OCI-LY1 (cell line): ENCODE measurements around the gene MUC6.

Experiments used
- H2AFZ ChIP-seq: fragments of 200-600 bp; sonication (generic), shearing (Covaris generic); 2 replicates; pipeline ENCODE4 v1.6.0; 2014; ENCODE audit warnings: antibody characterized with exemption, mild to moderate bottlenecking, low read length
- H3F3A ChIP-seq: fragments of 200-600 bp; sonication (generic), shearing (Covaris generic); 2 replicates; pipeline ENCODE4 v1.6.0; 2014; ENCODE audit warnings: mild to moderate bottlenecking, antibody characterized with exemption, low read length, moderate library complexity; ENCODE audit not compliant: insufficient read depth
- H3K27ac ChIP-seq: fragments of 200-600 bp; sonication (generic); 2 replicates; pipeline ENCODE4 v1.5.1; 2014; ENCODE audit warnings: low read length, mixed run types, mild to moderate bottlenecking, low read depth; ENCODE audit not compliant: poor library complexity, severe bottlenecking
- H3K27me3 ChIP-seq: fragments of 200-600 bp; sonication (generic); 2 replicates; pipeline ENCODE4 v1.6.0; 2014; ENCODE audit warnings: antibody characterized with exemption, mild to moderate bottlenecking, low read length, moderate library complexity; ENCODE audit not compliant: insufficient read depth
- H3K36me3 ChIP-seq: fragments of 200-600 bp; sonication (generic); 2 replicates; pipeline ENCODE4 v1.6.1; 2014; ENCODE audit warnings: mild to moderate bottlenecking, antibody characterized with exemption, low read length, moderate library complexity, mixed read lengths; ENCODE audit not compliant: insufficient read depth
- H3K4me1 ChIP-seq: fragments of 200-600 bp; sonication (generic); 2 replicates; pipeline ENCODE4 v1.5.1; 2014; ENCODE audit warnings: mild to moderate bottlenecking, low read length, moderate library complexity; ENCODE audit not compliant: insufficient read depth, severe bottlenecking
- H3K4me2 ChIP-seq: fragments of 200-600 bp; sonication (generic), shearing (Covaris generic); 2 replicates; pipeline ENCODE4 v1.6.1; 2014; ENCODE audit warnings: low read length
- H3K4me3 ChIP-seq: fragments of 200-600 bp; sonication (generic); 2 replicates; pipeline ENCODE4 v1.5.1; 2014; ENCODE audit warnings: low read length, low read depth, mild to moderate bottlenecking, mixed read lengths; ENCODE audit not compliant: poor library complexity, severe bottlenecking
- H3K79me2 ChIP-seq: fragments of 200-600 bp; shearing (Covaris generic); 2 replicates; pipeline ENCODE4 v1.6.1; 2016; ENCODE audit warnings: mixed run types, low read length, mixed read lengths; ENCODE audit not compliant: insufficient read depth
- H3K9ac ChIP-seq: fragments of 200-600 bp; sonication (generic), shearing (Covaris generic); 2 replicates; pipeline ENCODE4 v1.6.1; 2014; ENCODE audit warnings: mild to moderate bottlenecking, low read length, mixed read lengths
- H3K9me2 ChIP-seq: fragments of 200-600 bp; sonication (generic), shearing (Covaris generic); 2 replicates; pipeline ENCODE4 v1.6.1; 2014; ENCODE audit warnings: low read depth, mild to moderate bottlenecking, low read length, mixed read lengths
- H3K9me3 ChIP-seq: fragments of 200-600 bp; shearing (Covaris generic); 2 replicates; pipeline ENCODE4 v1.6.1; 2014; ENCODE audit warnings: low read length, mixed read lengths
- H4K20me1 ChIP-seq: fragments of 200-600 bp; sonication (generic), shearing (Covaris generic); 2 replicates; pipeline ENCODE4 v1.6.0; 2016; ENCODE audit warnings: mild to moderate bottlenecking, low read length; ENCODE audit not compliant: insufficient read depth
- CTCF ChIP-seq: fragments of 200-600 bp; sonication (generic), shearing (Covaris generic); IDR thresholded peaks from 2 replicates; pipeline ENCODE4 v1.5.1; 2017; ENCODE audit warnings: mild to moderate bottlenecking, antibody characterized with exemption, low read length, moderate library complexity, mixed read lengths
- EZH2 ChIP-seq: fragments of 200-600 bp; sonication (generic), shearing (Covaris generic); IDR thresholded peaks from 2 replicates; pipeline ENCODE4 v1.8.0; 2017; ENCODE audit warnings: borderline replicate concordance, mixed run types, mild to moderate bottlenecking, antibody characterized with exemption, low read length, moderate library complexity, mixed read lengths

Gene MUC6

GRCh38 chr11:1055990-1056771 is 19.7 kb upstream of the MUC6 start:
- Histone ChIP-seq H3K9ac (no peak overlapping the region), H3K4me1 (no peaks in the 10 kb centered on the region), H3K9me3 (no peaks in the 10 kb centered on the region), H3K36me3 (no peaks in the 10 kb centered on the region), H3K4me2 (no peak overlapping the region), H3K27me3 (no peaks in the 10 kb centered on the region; the same call in 1 of the 2 replicates), H2AFZ (no peak overlapping the region), H3F3A (no peaks in the 10 kb centered on the region), H3K79me2 (no peaks in the 10 kb centered on the region), H3K27ac (no peak overlapping the region), H3K9me2 (no peaks in the 10 kb centered on the region), H4K20me1 (no peaks in the 10 kb centered on the region), H3K4me3 (no peak overlapping the region)
- TF ChIP-seq EZH2, result no peak
- no peak for TF ChIP-seq CTCF

- Histone ChIP-seq H3F3A (no peaks in the 10 kb centered on the region), H3K9ac (no peak overlapping the region), H3K79me2 (no peaks in the 10 kb centered on the region), H3K36me3 (no peaks in the 10 kb centered on the region), H4K20me1 (no peaks in the 10 kb centered on the region), H2AFZ (no peak overlapping the region), H3K4me2 (no peak overlapping the region), H3K9me2 (no peaks in the 10 kb centered on the region), H3K4me1 (no peaks in the 10 kb centered on the region), H3K27ac (no peak overlapping the region), H3K9me3 (no peaks in the 10 kb centered on the region), H3K4me3 (no peak overlapping the region), H3K27me3 (no peaks in the 10 kb centered on the region)
- TF ChIP-seq CTCF, result no peak
- no peak for TF ChIP-seq EZH2
Observed at GRCh38 chr11:1055109-1055703, 18.7 kb upstream of the MUC6 start.

GRCh38 chr11:1054143-1055108 is 17.9 kb upstream of the MUC6 start:
- no peak overlapping the region for H3K27ac ChIP-seq
- H3K4me3 ChIP-seq, result no peak overlapping the region
- H3K9me2 ChIP-seq, result no peaks in the 10 kb centered on the region
- no peaks in the 10 kb centered on the region for H3F3A ChIP-seq
- TF ChIP-seq EZH2, result no peak
- no peak for TF ChIP-seq CTCF
- H2AFZ ChIP-seq, result no peak overlapping the region
- H4K20me1 ChIP-seq, result no peaks in the 10 kb centered on the region
- H3K4me1 ChIP-seq, result no peaks in the 10 kb centered on the region
- H3K79me2 ChIP-seq, result no peaks in the 10 kb centered on the region
- no peaks in the 10 kb centered on the region for H3K27me3 ChIP-seq
- H3K4me2 ChIP-seq, result no peak overlapping the region
- no peaks in the 10 kb centered on the region for H3K36me3 ChIP-seq
- H3K9me3 ChIP-seq, result no peaks in the 10 kb centered on the region
- H3K9ac ChIP-seq, result no peak overlapping the region
